GM23338 (cell line): ENCODE results near the gene FRZB. TPM values are rescaled to one million over a fixed set of nuclear protein-coding genes. Genes with fewer than 3 reads are reported as not detected.

Source experiments
- ATAC-seq: fragments of 200-7000 bp; cut with Tn5 transposase; 3 replicates; pipeline ENCODE4 v1.9.1; 2020
- DNase-seq: peaks from one replicate; pipeline ENCODE4 v3.0.0-alpha.2; 2015; ENCODE audit warnings: low spot score
- H2AFZ ChIP-seq: fragments of 200-600 bp; sonication (generic); 2 replicates; pipeline ENCODE4 v1.8.0; 2016; ENCODE audit warnings: antibody characterized with exemption, mild to moderate bottlenecking, moderate library complexity
- H3F3A ChIP-seq: fragments of 200-600 bp; sonication (generic); replicated peaks from 2 replicates; pipeline ENCODE4 v1.8.0; 2017; ENCODE audit warnings: antibody characterized with exemption, mixed run types, low read depth
- H3K27ac ChIP-seq: fragments of 200-600 bp; sonication (generic); 2 replicates; pipeline ENCODE4 v1.6.1; 2016; ENCODE audit warnings: low read depth
- H3K27me3 ChIP-seq: fragments of 200-600 bp; sonication (generic); 2 replicates; pipeline ENCODE4 v1.8.0; 2016; ENCODE audit warnings: mild to moderate bottlenecking, mixed run types, moderate library complexity; ENCODE audit not compliant: insufficient read depth
- H3K36me3 ChIP-seq: fragments of 200-600 bp; sonication (generic); 2 replicates; pipeline ENCODE4 v1.8.0; 2016; ENCODE audit warnings: mild to moderate bottlenecking; ENCODE audit not compliant: insufficient read depth
- H3K4me1 ChIP-seq: fragments of 200-600 bp; sonication (generic); 2 replicates; pipeline ENCODE4 v1.8.0; 2016; ENCODE audit warnings: mild to moderate bottlenecking, moderate library complexity; ENCODE audit not compliant: insufficient read depth
- H3K4me2 ChIP-seq: fragments of 200-600 bp; sonication (generic); 2 replicates; pipeline ENCODE4 v1.7.1; 2017; ENCODE audit warnings: mixed run types
- H3K4me3 ChIP-seq: fragments of 200-600 bp; sonication (generic); 2 replicates; pipeline ENCODE4 v1.6.1; 2016; ENCODE audit warnings: mixed run types
- H3K79me2 ChIP-seq: fragments of 200-600 bp; sonication (generic); replicated peaks from 2 replicates; pipeline ENCODE4 v1.8.0; 2017; ENCODE audit warnings: mild to moderate bottlenecking; ENCODE audit not compliant: insufficient read depth
- H3K9me2 ChIP-seq: fragments of 200-600 bp; sonication (generic); 2 replicates; pipeline ENCODE4 v1.8.0; 2017; ENCODE audit not compliant: insufficient read depth
- H4K20me1 ChIP-seq: fragments of 200-600 bp; sonication (generic); replicated peaks from 2 replicates; pipeline ENCODE4 v1.8.0; 2017; ENCODE audit warnings: mild to moderate bottlenecking; ENCODE audit not compliant: insufficient read depth
- H3K27ac Mint-ChIP-seq: 2 replicates; pipeline ENCODE4 v1.8.0; 2020; ENCODE audit warnings: inconsistent platforms, mild to moderate bottlenecking, moderate library complexity, mixed read lengths
- H3K27me3 Mint-ChIP-seq: 3 replicates; pipeline ENCODE4 v1.8.0; 2022; ENCODE audit warnings: low read depth, mild to moderate bottlenecking, moderate library complexity, mixed read lengths, inconsistent platforms; ENCODE audit not compliant: insufficient read depth, poor library complexity
- H3K36me3 Mint-ChIP-seq: 3 replicates; pipeline ENCODE4 v1.8.0; 2021; ENCODE audit warnings: low read depth, mild to moderate bottlenecking, inconsistent platforms, moderate library complexity, mixed read lengths
- H3K4me1 Mint-ChIP-seq: 3 replicates; pipeline ENCODE4 v1.8.0; 2020; ENCODE audit warnings: mild to moderate bottlenecking, inconsistent platforms, mixed read lengths
- H3K4me3 Mint-ChIP-seq: 3 replicates; pipeline ENCODE4 v1.8.0; 2021; ENCODE audit warnings: moderate library complexity, mild to moderate bottlenecking, inconsistent platforms, mixed read lengths
- H3K9me3 Mint-ChIP-seq: 3 replicates; pipeline ENCODE4 v1.8.0; 2020; ENCODE audit warnings: moderate library complexity, mild to moderate bottlenecking, inconsistent platforms, mixed read lengths
- CREB1 ChIP-seq: fragments of 250-450 bp; sonication (Bioruptor Pico); IDR thresholded peaks from 2 replicates; pipeline ENCODE4 v1.5.0; 2020; ENCODE audit warnings: low read depth, mild to moderate bottlenecking, moderate library complexity
- CTCF ChIP-seq, 2 experiments: fragments of 200-600 bp in 1 of 2; sonication (generic) in 1 of 2; conservative IDR thresholded peaks; 2 replicates each; pipeline versions ENCODE4 v1.5.1 to v1.6.1; 2016 to 2017; ENCODE audit warnings: antibody characterized with exemption in 2 of 2, low read depth in 2 of 2, mild to moderate bottlenecking in 2 of 2, moderate library complexity in 1 of 2
- ETS1 ChIP-seq: IDR thresholded peaks from 2 replicates; pipeline ENCODE4 v1.6.1; 2016; ENCODE audit warnings: antibody characterized with exemption
- EZH2 ChIP-seq: fragments of 200-600 bp; sonication (generic); IDR thresholded peaks from one replicate; pipeline ENCODE4 v1.8.0; 2017; ENCODE audit warnings: antibody characterized with exemption, mild to moderate bottlenecking, low read depth; ENCODE audit not compliant: unreplicated experiment
- EZH2phosphoT487 ChIP-seq: fragments of 200-600 bp; sonication (generic); IDR thresholded peaks from one replicate; pipeline ENCODE4 v1.8.1; 2018; ENCODE audit warnings: antibody characterized with exemption; ENCODE audit not compliant: unreplicated experiment
- JUNB ChIP-seq: IDR thresholded peaks from one replicate; pipeline ENCODE4 v1.6.1; 2016; ENCODE audit warnings: antibody characterized with exemption; ENCODE audit not compliant: unreplicated experiment
- NANOG ChIP-seq: IDR thresholded peaks from 2 replicates; pipeline ENCODE4 v1.6.1; 2016; ENCODE audit warnings: antibody characterized with exemption, borderline replicate concordance
- POLR2AphosphoS5 ChIP-seq: IDR thresholded peaks from 2 replicates; pipeline ENCODE4 v1.6.1; 2016; ENCODE audit warnings: antibody characterized with exemption, low read depth
- REST ChIP-seq: IDR thresholded peaks from one replicate; pipeline ENCODE4 v1.6.1; 2018; ENCODE audit warnings: antibody characterized with exemption; ENCODE audit not compliant: unreplicated experiment
- STAT1 ChIP-seq: IDR thresholded peaks from one replicate; pipeline ENCODE4 v1.6.1; 2016; ENCODE audit warnings: antibody characterized with exemption; ENCODE audit not compliant: unreplicated experiment
- ZNF114 ChIP-seq: fragments of 250-450 bp; sonication (Bioruptor Pico); IDR thresholded peaks from 2 replicates; pipeline ENCODE4 v1.5.0; 2020; ENCODE audit warnings: mild to moderate bottlenecking, moderate library complexity
- ZNF331 ChIP-seq: fragments of 250-450 bp; sonication (Bioruptor Pico); IDR thresholded peaks from 2 replicates; pipeline ENCODE4 v1.5.0; 2020; ENCODE audit warnings: low read depth, mild to moderate bottlenecking, moderate library complexity
- ZNF462 ChIP-seq: fragments of 250-450 bp; sonication (Bioruptor Pico); IDR thresholded peaks from 2 replicates; pipeline ENCODE4 v1.5.0; 2020; ENCODE audit warnings: mild to moderate bottlenecking, moderate library complexity
- polyA plus RNA-seq: library from polyadenylated mRNA; unstranded; fragments of >200 nt; fragmentation: Nextera tagmentation; extraction: Ambion mirVana; gene quantifications from 2 replicates; pipeline ENCODE4 v1.2.1, GENCODE V29; 2016
- total RNA-seq: library from RNA; depleted of rRNA; stranded (reverse); fragments of >200 nt; shearing (Covaris generic); gene quantifications from 2 replicates; pipeline ENCODE4 v1.2.3, GENCODE V29; 2014

FRZB gene
- total and polyA plus RNA-seq, 2 experiments from 2014 or later, result 0.52 to 1.2 TPM

GRCh38 chr2:182890305-182890704 is 23.9 kb upstream of the FRZB start:
- Histone ChIP-seq H3K9me2 (no peaks in the 10 kb centered on the region), H4K20me1 (no peaks in the 10 kb centered on the region), H3K27ac (no peak overlapping the region), H3K36me3 (no peaks in the 10 kb centered on the region), H3F3A (no peaks in the 10 kb centered on the region), H3K4me2 (no peak overlapping the region), H3K79me2 (no peaks in the 10 kb centered on the region), H3K4me1 (no peaks in the 10 kb centered on the region), H2AFZ (no peak overlapping the region), H3K27me3 (no peaks in the 10 kb centered on the region), H3K4me3 (no peak overlapping the region)
- Mint-ChIP-seq H3K27me3 (peaks cover 2% of the 10 kb centered on the region), H3K4me3 (no peak overlapping the region), H3K36me3 (no peaks in the 10 kb centered on the region), H3K9me3 (no peaks in the 10 kb centered on the region; the same call in 2 of the 3 replicates), H3K4me1 (peaks cover 3% of the 10 kb centered on the region; the same call in 2 of the 3 replicates), H3K27ac (no peak overlapping the region)
- TF ChIP-seq NANOG (no peak), EZH2 (no peak), STAT1 (no peak), REST (no peak), ZNF462 (CRISPR knock-in tag) (no peak), ZNF331 (CRISPR knock-in tag) (no peak), EZH2phosphoT487 (no peak), ETS1 (no peak), CTCF (conservative IDR thresholded peaks at IDR 0.05; ENCODE audit: low read depth in 2 of 2) (no peak), CREB1 (CRISPR knock-in tag) (no peak), ZNF114 (CRISPR knock-in tag) (no peak), JUNB (no peak), POLR2AphosphoS5 (no peak)
- ATAC-seq (no peak), DNase-seq (no peak)
